NCI-H2081 treated with DMSO at 0.1 percent for 48 hours (cell line): ENCODE results near the gene ZNF628.
A peak's percentile ranks its signal among the peaks of the same experiment; 100 is the strongest.

Experiments
- DNase-seq: peaks from one replicate; lab custom pipeline; 2025; lab: John Stamatoyannopoulos, UW

Gene ZNF628

DNA sequence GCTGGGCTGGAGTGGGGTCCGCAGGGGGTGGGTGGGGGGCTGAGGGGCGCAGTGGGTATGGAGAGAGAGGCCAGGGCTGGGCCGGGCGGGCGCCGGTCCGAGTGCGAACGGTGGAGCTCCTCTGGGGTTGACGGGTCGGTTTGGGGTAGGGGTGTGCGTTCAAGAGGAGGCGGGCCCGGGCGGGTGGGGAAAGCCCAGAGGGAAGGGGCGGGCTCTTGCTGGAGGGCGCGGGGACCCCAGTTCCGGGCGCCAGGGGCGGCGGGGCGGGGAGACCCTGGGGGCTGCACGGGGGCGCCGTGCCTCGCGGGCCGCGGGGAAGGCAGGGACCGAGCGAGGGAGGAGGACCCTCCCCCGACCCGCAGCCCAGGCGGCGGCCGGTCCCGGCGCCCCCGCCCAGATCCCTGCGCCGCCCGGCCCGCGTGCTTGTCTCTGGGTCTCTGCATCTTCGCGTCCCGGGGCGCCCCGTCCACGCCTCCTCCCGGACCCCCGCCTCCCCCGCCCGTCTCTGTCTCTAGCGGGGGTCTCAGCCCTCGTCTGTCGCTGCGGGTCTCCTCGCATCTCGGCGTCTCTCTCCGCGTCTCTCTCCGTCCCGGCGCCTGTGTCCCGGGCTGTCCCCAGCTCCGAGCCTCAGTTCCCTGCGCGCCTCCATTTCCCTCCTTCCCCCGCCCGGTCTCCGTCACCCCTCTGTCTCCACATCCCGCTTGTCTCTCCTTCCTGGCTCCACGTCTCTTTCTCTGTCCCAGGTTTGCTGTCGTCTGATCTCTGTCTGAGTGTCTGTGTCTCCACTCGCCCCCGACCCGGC, 25.1 kb upstream of the ZNF628 start:
- no peak for DNase-seq

GRCh38 chr19:55451965-55452748, 24.3 kb upstream of the ZNF628 start:
- no peak for DNase-seq

- peak; percentile 69 for DNase-seq
Observed at GRCh38 chr19:55452749-55453346, 23.6 kb upstream of the ZNF628 start.

DNA sequence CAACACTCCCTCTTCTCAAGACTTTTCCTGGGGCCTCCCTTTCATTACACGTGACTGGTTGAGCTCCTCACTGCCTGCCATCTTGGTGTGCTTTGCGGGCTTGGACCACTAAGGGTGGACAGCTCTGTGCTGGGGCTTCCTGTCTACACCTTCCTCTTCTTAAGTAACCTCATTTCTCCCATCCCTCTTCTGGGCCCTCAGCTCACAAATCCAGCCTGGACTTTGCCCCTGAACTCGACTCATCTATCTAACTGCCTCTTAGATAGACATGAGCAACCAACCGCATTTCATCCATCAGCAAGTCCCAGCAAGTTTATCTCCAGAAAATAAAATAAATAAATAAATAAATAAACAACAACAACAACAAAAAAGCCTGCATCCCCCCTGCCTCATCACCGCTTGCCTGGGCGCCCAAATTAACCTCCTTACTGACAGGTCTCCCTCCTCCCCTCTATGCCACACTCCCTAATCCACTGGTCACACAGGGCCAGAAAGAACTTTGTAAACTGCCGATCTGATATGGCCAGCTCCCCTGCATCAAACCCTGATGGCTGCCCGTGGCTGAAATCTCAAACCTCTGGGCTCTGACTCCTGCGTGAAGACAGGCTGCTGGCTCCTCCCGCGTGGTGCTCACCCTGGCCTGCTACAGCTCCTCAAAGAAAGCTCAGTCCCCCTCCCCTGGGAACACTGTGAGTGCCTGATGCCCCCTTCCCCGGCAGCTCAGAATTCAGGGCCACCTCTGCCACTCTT, 22.7 kb upstream of the ZNF628 start:
- DNase-seq, result no peak

DNA sequence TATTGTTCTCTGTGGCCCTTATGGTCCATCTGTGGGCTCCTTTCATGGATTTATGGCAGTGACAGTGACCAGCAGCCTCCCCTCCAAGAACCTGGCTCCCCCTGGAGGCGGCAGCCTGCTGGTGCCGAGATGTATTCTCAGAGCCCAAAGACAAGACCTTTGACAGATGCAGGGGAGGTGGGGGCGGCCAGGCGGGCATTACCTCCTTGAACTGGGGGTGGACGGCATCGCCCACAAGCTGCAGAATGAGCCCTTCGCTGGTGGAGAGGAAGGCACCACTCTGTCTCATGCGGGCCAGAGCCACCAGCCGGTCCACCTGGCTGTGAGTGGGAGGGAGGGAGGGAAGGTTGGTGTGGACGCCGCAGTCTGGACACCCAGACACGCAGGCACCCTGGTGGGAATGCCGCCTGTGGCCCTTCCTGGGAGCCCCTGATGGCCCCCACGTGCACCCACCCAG, 21.6 kb upstream of the ZNF628 start:
- no peak for DNase-seq

GRCh38 chr19:55455576-55456235, 20.7 kb upstream of the ZNF628 start:
- DNase-seq, result no peak

GRCh38 chr19:55456347-55456746, 20.1 kb upstream of the ZNF628 start:
- no peak for DNase-seq

- no peak for DNase-seq
Observed at GRCh38 chr19:55457683-55458457, 18.5 kb upstream of the ZNF628 start.

GRCh38 chr19:55459551-55459949, 16.9 kb upstream of the ZNF628 start:
- no peak for DNase-seq

- no peak for DNase-seq
Observed at GRCh38 chr19:55459950-55460657, 16.3 kb upstream of the ZNF628 start.

GRCh38 chr19:55460670-55461258, 15.7 kb upstream of the ZNF628 start:
- no peak for DNase-seq

GRCh38 chr19:55461259-55461973, 15.0 kb upstream of the ZNF628 start, which contains the start of gene ISOC2:
TSS of gene ISOC2 (minus strand) at chr19:55461642. CDS start at chr19:55456486, 5,156 bp downstream.
- DNase-seq, result peak; percentile 98

- no peak for DNase-seq
Observed at GRCh38 chr19:55461974-55462626, 14.3 kb upstream of the ZNF628 start.

- no peak for DNase-seq
Observed at GRCh38 chr19:55462722-55463121, 13.7 kb upstream of the ZNF628 start.

- no peak for DNase-seq
Observed at GRCh38 chr19:55463583-55464031, 12.8 kb upstream of the ZNF628 start.

GRCh38 chr19:55464039-55464661, 12.3 kb upstream of the ZNF628 start:
- no peak for DNase-seq

DNA sequence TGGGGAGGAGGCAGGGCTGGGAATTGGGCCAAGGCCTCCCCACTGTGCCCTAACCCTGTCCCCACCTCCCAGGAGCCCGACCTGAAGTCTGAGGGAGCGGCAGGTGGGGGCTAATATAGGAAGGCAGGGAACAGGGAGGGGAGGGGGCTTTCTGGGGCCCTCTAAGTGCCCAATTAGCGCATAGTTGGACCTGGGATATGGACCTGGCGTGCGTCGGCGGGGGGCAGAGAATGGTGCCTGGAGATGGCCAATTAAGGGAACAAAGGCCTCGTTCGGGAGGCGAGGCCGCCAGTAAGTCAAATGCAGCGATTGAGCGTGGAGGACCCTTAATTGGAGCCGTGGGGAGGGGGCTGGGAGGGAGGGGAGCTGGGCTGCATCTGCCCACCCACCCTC, 11.8 kb upstream of the ZNF628 start, which contains the start of gene C19orf85:
Gene C19orf85 (minus strand): TSS at position 90 of the 393 bp plus-strand sequence. CDS start 197 bp downstream, outside the sequence.
- DNase-seq, result no peak
